NCI-H2107 treated with DMSO at 0.1 percent for 48 hours (cell line): ENCODE measurements around the gene SIPA1L2.

Source experiments
- DNase-seq: peaks from one replicate; lab custom pipeline; 2025; ENCODE audit not compliant: unreplicated experiment; lab: John Stamatoyannopoulos, UW

SIPA1L2 gene

GRCh38 chr1:232644209-232644608 is 14.3 kb upstream of the SIPA1L2 start:
- no peak for DNase-seq

GRCh38 chr1:232643251-232643650 is 13.3 kb upstream of the SIPA1L2 start:
- no peak for DNase-seq

GRCh38 chr1:232641507-232641906 is 11.6 kb upstream of the SIPA1L2 start:
- DNase-seq = no peak

GRCh38 chr1:232636799-232637198 is 6.9 kb upstream of the SIPA1L2 start:
- no peak for DNase-seq

- peak; percentile 80 for DNase-seq
Observed at GRCh38 chr1:232635778-232636356, 5.9 kb upstream of the SIPA1L2 start.

- DNase-seq = no peak
Observed at GRCh38 chr1:232635279-232635678, 5.3 kb upstream of the SIPA1L2 start.

GRCh38 chr1:232634096-232634495 is 4.2 kb upstream of the SIPA1L2 start:
- DNase-seq = no peak

- DNase-seq = no peak
Observed at GRCh38 chr1:232630894-232631195, 912 bp upstream of the SIPA1L2 start.

- DNase-seq = no peak
Observed at GRCh38 chr1:232629250-232630046, 485 bp downstream of the SIPA1L2 start.

- peak; percentile 38 for DNase-seq
Observed at GRCh38 chr1:232628335-232629249, 1.3 kb downstream of the SIPA1L2 start.

GRCh38 chr1:232627645-232628334 is 2.1 kb downstream of the SIPA1L2 start:
- peak; percentile 94 for DNase-seq

- DNase-seq = peak; percentile 53
Observed at GRCh38 chr1:232627171-232627570, 2.8 kb downstream of the SIPA1L2 start.

- no peak for DNase-seq
Observed at GRCh38 chr1:232626452-232626851, 3.5 kb downstream of the SIPA1L2 start.

- no peak for DNase-seq
Observed at GRCh38 chr1:232625319-232625868, 4.5 kb downstream of the SIPA1L2 start.

GRCh38 chr1:232624546-232625281 is 5.2 kb downstream of the SIPA1L2 start:
- no peak for DNase-seq

GRCh38 chr1:232622981-232623380 is 7.0 kb downstream of the SIPA1L2 start:
- no peak for DNase-seq

- peak; percentile 93 for DNase-seq
Observed at GRCh38 chr1:232622378-232622777, 7.6 kb downstream of the SIPA1L2 start.

GRCh38 chr1:232621050-232621449 is 8.9 kb downstream of the SIPA1L2 start:
- DNase-seq = no peak

- peak; percentile 81 for DNase-seq
Observed at GRCh38 chr1:232620356-232620969, 9.5 kb downstream of the SIPA1L2 start.

- no peak for DNase-seq
Observed at GRCh38 chr1:232617237-232617636, 12.7 kb downstream of the SIPA1L2 start.
